Neural cell (in vitro differentiated cells): Measurements from ENCODE around the gene CISD3. TPM values are rescaled to one million over a fixed set of nuclear protein-coding genes. Genes with fewer than 3 reads are reported as not detected.

Experiments used
- H2AFZ ChIP-seq: fragments of 200-600, 300-800 bp; sonication (generic), shearing (Covaris generic); 2 replicates; pipeline ENCODE4 v1.6.0; 2014; ENCODE audit warnings: low read depth, mild to moderate bottlenecking, antibody characterized with exemption, low read length, moderate library complexity
- H3F3A ChIP-seq: fragments of 200-600 bp; shearing (Covaris generic); 2 replicates; pipeline ENCODE4 v1.6.1; 2016; ENCODE audit warnings: mild to moderate bottlenecking, moderate library complexity, mixed read lengths, antibody characterized with exemption, low read length; ENCODE audit not compliant: insufficient read depth, poor library complexity, severe bottlenecking
- H3K27ac ChIP-seq: fragments of 200-600, 300-800 bp; sonication (generic), shearing (Covaris generic); 2 replicates; pipeline ENCODE4 v1.5.1; 2014; ENCODE audit warnings: mild to moderate bottlenecking, low read length, moderate library complexity
- H3K27me3 ChIP-seq: fragments of 300-800, 200-600 bp; sonication (generic), shearing (Covaris generic); 2 replicates; pipeline ENCODE4 v1.6.0; 2014; ENCODE audit warnings: mild to moderate bottlenecking, low read depth, low read length, moderate library complexity; ENCODE audit not compliant: insufficient read depth
- H3K36me3 ChIP-seq: fragments of 300-800, 200-600 bp; sonication (generic), shearing (Covaris generic); 2 replicates; pipeline ENCODE4 v1.5.1; 2014; ENCODE audit warnings: mild to moderate bottlenecking, antibody characterized with exemption, low read length, moderate library complexity; ENCODE audit not compliant: insufficient read depth
- H3K4me2 ChIP-seq: fragments of 300-800, 200-600 bp; sonication (generic), shearing (Covaris generic); 2 replicates; pipeline ENCODE4 v1.6.0; 2014; ENCODE audit warnings: mild to moderate bottlenecking, low read length
- H3K4me3 ChIP-seq: fragments of 300-800, 200-600 bp; sonication (generic), shearing (Covaris generic); 2 replicates; pipeline ENCODE4 v1.5.1; 2014; ENCODE audit warnings: mild to moderate bottlenecking, low read length, moderate library complexity
- H3K79me2 ChIP-seq: fragments of 200-600 bp; shearing (Covaris generic); replicated peaks from 2 replicates; pipeline ENCODE4 v1.6.0; 2014; ENCODE audit warnings: mild to moderate bottlenecking, low read length, moderate library complexity; ENCODE audit not compliant: insufficient read depth
- H3K9ac ChIP-seq: fragments of 300-800, 200-600 bp; sonication (generic), shearing (Covaris generic); 2 replicates; pipeline ENCODE4 v1.6.1; 2016; ENCODE audit warnings: mild to moderate bottlenecking, low read length, mixed read lengths
- H3K9me2 ChIP-seq: fragments of 200-600 bp; shearing (Covaris generic); 2 replicates; pipeline ENCODE4 v1.6.1; 2016; ENCODE audit warnings: mild to moderate bottlenecking, low read length, mixed read lengths; ENCODE audit not compliant: insufficient read depth
- H3K9me3 ChIP-seq: fragments of 200-600, 300-800 bp; sonication (generic), shearing (Covaris generic); 2 replicates; pipeline ENCODE4 v1.6.1; 2016; ENCODE audit warnings: mild to moderate bottlenecking, mixed run types, low read length, moderate library complexity, mixed read lengths
- H4K20me1 ChIP-seq: fragments of 200-600 bp; shearing (Covaris generic); 2 replicates; pipeline ENCODE4 v1.6.1; 2016; ENCODE audit warnings: mild to moderate bottlenecking, mixed run types; ENCODE audit not compliant: insufficient read depth
- EP300 ChIP-seq: fragments of 450-650 bp; conservative IDR thresholded peaks from 2 replicates; pipeline ENCODE4 v1.6.1; 2014; ENCODE audit warnings: antibody characterized with exemption, mild to moderate bottlenecking, moderate library complexity; ENCODE audit not compliant: poor library complexity, severe bottlenecking
- EZH2 ChIP-seq: fragments of 200-600, 300-800 bp; shearing (Covaris generic), sonication (generic); IDR thresholded peaks from 2 replicates; pipeline ENCODE4 v1.6.1; 2014; ENCODE audit warnings: antibody characterized with exemption, low read length, borderline replicate concordance, mild to moderate bottlenecking; ENCODE audit not compliant: insufficient read depth, poor library complexity, severe bottlenecking
- MXI1 ChIP-seq: fragments of 450-650 bp; conservative IDR thresholded peaks from 2 replicates; pipeline ENCODE4 v1.6.1; 2014; ENCODE audit warnings: antibody characterized with exemption, mild to moderate bottlenecking; ENCODE audit not compliant: poor library complexity, severe bottlenecking
- POLR2AphosphoS5 ChIP-seq: IDR thresholded peaks from 2 replicates; pipeline ENCODE4 v1.6.1; 2012
- RAD21 ChIP-seq: fragments of 450-650 bp; conservative IDR thresholded peaks from 2 replicates; pipeline ENCODE4 v1.6.1; 2014; ENCODE audit warnings: antibody characterized with exemption, mild to moderate bottlenecking, moderate library complexity
- SMC3 ChIP-seq: fragments of 450-650 bp; conservative IDR thresholded peaks from 2 replicates; pipeline ENCODE4 v1.6.1; 2014; ENCODE audit warnings: antibody characterized with exemption, mild to moderate bottlenecking, moderate library complexity; ENCODE audit not compliant: poor library complexity
- TAF1 ChIP-seq: IDR thresholded peaks from 2 replicates; pipeline ENCODE4 v1.6.1; 2012; ENCODE audit warnings: low read depth
- polyA plus RNA-seq: library from polyadenylated mRNA; depleted of rRNA; stranded (reverse); fragments of >200 nt; gene quantifications from 2 replicates; pipeline ENCODE4 v1.2.3, GENCODE V29; 2014
- TF ChIP-seq, protein P1 (sequence below): IDR thresholded peaks from 2 replicates; pipeline ENCODE4 v1.6.1; 2012; ENCODE audit warnings: borderline replicate concordance
- TF ChIP-seq, protein P2 (sequence below): fragments of 450-650 bp; IDR thresholded peaks from 2 replicates; pipeline ENCODE4 v1.5.1; 2014; ENCODE audit warnings: antibody characterized with exemption, mild to moderate bottlenecking, moderate library complexity; ENCODE audit not compliant: poor library complexity, severe bottlenecking

Gene CISD3
- polyA plus RNA-seq, 1 donor from 2014 or later, result 1.2 TPM

DNA sequence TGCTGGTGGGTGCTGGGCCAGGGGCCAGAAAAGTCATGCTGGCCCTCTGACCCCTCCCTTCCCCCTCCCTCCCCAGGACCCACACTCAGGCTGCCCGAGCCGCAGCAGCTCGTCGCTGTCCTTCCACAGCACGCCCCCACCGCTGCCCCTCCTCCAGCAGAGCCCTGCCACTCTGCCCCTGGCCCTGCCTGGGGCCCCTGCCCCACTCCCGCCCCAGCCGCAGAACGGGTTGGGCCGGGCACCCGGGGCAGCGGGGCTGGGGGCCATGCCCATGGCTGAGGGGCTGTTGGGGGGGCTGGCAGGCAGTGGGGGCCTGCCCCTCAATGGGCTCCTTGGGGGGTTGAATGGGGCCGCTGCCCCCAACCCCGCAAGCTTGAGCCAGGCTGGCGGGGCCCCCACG is 8.3 kb upstream of the CISD3 start:
- H3K27ac ChIP-seq, result no peak overlapping the region
- TF ChIP-seq RAD21, result no peak
- no peak for TF ChIP-seq POLR2AphosphoS5
- TF ChIP-seq SMC3, result no peak
- no peak for TF ChIP-seq EP300
- TF ChIP-seq EZH2, result no peak
- TF ChIP-seq MXI1, result no peak
- TF ChIP-seq, protein P1, sequence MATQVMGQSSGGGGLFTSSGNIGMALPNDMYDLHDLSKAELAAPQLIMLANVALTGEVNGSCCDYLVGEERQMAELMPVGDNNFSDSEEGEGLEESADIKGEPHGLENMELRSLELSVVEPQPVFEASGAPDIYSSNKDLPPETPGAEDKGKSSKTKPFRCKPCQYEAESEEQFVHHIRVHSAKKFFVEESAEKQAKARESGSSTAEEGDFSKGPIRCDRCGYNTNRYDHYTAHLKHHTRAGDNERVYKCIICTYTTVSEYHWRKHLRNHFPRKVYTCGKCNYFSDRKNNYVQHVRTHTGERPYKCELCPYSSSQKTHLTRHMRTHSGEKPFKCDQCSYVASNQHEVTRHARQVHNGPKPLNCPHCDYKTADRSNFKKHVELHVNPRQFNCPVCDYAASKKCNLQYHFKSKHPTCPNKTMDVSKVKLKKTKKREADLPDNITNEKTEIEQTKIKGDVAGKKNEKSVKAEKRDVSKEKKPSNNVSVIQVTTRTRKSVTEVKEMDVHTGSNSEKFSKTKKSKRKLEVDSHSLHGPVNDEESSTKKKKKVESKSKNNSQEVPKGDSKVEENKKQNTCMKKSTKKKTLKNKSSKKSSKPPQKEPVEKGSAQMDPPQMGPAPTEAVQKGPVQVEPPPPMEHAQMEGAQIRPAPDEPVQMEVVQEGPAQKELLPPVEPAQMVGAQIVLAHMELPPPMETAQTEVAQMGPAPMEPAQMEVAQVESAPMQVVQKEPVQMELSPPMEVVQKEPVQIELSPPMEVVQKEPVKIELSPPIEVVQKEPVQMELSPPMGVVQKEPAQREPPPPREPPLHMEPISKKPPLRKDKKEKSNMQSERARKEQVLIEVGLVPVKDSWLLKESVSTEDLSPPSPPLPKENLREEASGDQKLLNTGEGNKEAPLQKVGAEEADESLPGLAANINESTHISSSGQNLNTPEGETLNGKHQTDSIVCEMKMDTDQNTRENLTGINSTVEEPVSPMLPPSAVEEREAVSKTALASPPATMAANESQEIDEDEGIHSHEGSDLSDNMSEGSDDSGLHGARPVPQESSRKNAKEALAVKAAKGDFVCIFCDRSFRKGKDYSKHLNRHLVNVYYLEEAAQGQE, result no peak
- TF ChIP-seq, protein P2, sequence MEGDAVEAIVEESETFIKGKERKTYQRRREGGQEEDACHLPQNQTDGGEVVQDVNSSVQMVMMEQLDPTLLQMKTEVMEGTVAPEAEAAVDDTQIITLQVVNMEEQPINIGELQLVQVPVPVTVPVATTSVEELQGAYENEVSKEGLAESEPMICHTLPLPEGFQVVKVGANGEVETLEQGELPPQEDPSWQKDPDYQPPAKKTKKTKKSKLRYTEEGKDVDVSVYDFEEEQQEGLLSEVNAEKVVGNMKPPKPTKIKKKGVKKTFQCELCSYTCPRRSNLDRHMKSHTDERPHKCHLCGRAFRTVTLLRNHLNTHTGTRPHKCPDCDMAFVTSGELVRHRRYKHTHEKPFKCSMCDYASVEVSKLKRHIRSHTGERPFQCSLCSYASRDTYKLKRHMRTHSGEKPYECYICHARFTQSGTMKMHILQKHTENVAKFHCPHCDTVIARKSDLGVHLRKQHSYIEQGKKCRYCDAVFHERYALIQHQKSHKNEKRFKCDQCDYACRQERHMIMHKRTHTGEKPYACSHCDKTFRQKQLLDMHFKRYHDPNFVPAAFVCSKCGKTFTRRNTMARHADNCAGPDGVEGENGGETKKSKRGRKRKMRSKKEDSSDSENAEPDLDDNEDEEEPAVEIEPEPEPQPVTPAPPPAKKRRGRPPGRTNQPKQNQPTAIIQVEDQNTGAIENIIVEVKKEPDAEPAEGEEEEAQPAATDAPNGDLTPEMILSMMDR, result no peak
- no peak for TF ChIP-seq TAF1
- H3K9me2 ChIP-seq, result no peaks in the 10 kb centered on the region
- H4K20me1 ChIP-seq, result no peaks in the 10 kb centered on the region
- no peaks in the 10 kb centered on the region for H3K36me3 ChIP-seq
- H3F3A ChIP-seq, result no peaks in the 10 kb centered on the region
- H3K4me3 ChIP-seq, result no peak overlapping the region
- no peaks in the 10 kb centered on the region for H3K9me3 ChIP-seq
- H2AFZ ChIP-seq, result no peak overlapping the region
- no peak overlapping the region for H3K4me2 ChIP-seq
- H3K79me2 ChIP-seq, result no peaks in the 10 kb centered on the region
- H3K27me3 ChIP-seq, result no peaks in the 10 kb centered on the region
- no peak overlapping the region for H3K9ac ChIP-seq

DNA sequence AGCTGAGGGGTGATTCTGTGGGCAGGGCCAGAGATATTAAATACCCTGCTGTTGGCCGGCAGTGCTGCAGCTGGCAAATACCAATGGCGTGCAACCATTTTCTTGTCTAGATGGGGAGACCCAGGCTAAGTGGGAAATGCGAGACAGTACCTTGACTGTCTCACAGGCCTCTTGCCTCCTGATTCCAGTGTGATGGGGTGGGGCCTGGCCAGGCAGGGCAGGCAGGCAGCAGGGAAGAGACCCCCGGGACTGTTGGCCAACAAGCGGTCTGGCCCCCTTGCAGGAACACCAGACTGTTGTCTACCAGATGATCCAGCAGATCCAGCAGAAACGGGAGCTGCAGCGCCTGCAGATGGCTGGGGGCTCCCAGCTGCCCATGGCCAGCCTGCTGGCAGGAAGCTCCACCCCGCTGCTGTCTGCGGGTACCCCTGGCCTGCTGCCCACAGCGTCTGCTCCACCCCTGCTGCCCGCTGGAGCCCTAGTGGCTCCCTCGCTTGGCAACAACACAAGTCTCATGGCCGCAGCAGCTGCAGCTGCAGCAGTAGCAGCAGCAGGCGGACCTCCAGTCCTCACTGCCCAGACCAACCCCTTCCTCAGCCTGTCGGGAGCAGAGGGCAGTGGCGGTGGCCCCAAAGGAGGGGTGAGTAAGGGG is 5.7 kb upstream of the CISD3 start:
- Histone ChIP-seq H3K9me3 (no peaks in the 10 kb centered on the region), H3K9ac (no peak overlapping the region), H3K79me2 (no peaks in the 10 kb centered on the region), H3F3A (no peaks in the 10 kb centered on the region), H3K4me3 (no peak overlapping the region), H3K9me2 (no peaks in the 10 kb centered on the region), H3K4me2 (no peak overlapping the region), H3K27me3 (no peaks in the 10 kb centered on the region), H4K20me1 (no peaks in the 10 kb centered on the region), H3K27ac (no peak overlapping the region), H2AFZ (no peak overlapping the region), H3K36me3 (no peaks in the 10 kb centered on the region)
- TF ChIP-seq EP300, result no peak
- TF ChIP-seq SMC3, result no peak
- no peak for TF ChIP-seq EZH2
- no peak for TF ChIP-seq POLR2AphosphoS5
- no peak for TF ChIP-seq MXI1
- TF ChIP-seq, protein P1, result no peak
- no peak for TF ChIP-seq RAD21
- no peak for TF ChIP-seq TAF1
- TF ChIP-seq, protein P2, result no peak
